HTERT RPE-1 (cell line): ENCODE measurements around the gene SMIM5.
"Not testable (repeated sequence)": the region's sequence is repeated elsewhere in the genome, so short reads cannot be mapped to it uniquely, and the experiment has no call there.

Experiments used
- in situ Hi-C: fragments of 300-500 bp; cut with MboI; formaldehyde crosslinking; loops from 4 replicates; pipeline ENCODE4 v1.14.3; 2020; ENCODE audit warnings: low sequenced_read_pairs

Gene SMIM5

DNA sequence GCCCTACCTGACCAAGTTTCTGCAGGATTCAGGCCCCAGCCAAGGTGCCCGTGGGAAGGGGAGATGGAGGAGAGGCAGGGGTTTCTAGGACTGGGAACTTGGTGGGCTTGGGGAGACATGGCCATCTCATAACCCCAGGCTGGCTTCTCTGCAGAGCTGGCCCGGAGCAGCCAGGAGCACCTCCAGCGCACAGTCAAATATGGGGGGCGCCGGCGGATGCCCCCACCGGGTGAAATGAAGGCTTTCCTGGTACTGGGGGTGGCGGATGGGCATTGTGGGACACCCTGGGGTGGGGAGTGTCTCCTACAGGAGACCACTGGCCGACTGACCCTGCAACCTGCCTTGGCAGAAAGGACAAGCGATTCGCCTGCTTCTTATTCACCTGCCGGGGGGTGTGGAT, 9.2 kb upstream of the SMIM5 start:
- in situ Hi-C loops: no loop called here

GRCh38 chr17:75624714-75625345, 8.4 kb upstream of the SMIM5 start:
- in situ Hi-C loops: no loop called here

DNA sequence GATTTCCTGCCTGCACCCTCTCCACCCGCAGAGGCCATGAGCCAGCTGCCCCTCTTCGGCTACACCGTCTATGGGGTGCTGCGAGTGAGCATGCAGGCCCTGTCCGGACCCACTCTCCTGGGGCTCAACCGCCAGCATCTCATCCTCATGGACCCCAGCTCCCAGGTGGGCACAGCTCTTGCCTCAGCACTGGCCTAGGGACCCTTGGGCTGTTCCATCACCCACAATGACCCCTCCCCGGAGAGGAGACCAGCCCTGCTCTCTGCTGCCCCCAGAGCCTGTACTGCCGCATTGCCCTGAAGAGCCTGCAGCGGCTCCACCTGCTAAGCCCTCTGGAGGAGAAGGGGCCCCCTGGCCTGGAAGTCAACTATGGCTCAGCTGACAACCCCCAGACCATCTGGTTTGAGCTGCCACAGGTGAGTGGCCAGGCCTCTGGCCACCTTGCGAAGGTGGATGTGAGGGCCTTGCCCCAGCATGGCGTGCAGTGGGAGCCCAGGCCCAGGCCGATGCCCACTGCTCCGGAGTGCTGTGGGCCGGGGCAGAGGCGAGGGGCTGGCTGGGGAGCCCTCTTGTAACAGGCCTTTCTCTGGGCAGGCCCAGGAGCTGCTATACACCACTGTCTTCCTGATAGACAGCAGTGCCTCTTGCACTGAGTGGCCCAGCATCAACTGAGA, 7.3 kb upstream of the SMIM5 start:
- in situ Hi-C loops: no loop called here

DNA sequence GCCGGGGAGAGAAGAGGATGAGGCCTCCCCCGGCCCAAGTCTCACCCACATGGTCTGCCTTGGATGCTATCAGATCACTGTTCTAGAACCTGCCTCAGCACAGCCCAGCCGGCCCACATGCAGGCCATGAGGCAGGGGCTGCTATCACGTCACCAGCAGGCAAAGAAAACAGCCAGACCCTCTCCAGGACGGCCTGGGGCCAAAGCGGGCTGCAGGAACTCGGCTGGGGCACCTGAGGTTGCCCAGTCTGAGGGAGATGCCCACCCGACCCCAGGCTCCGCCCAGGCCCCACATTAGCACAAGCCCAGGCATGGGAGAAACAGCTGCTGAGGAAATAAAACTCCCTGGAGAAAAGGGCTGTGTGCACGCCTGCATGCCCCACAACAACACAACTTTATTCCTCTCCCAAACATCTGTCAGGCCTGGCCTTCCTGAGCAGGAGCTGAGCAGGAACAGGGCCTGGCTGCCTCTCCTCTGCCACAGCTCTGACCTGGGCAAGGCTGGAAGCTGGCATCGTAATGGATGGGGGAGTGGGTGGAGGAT, 6.7 kb upstream of the SMIM5 start:
- in situ Hi-C loops: no loop called here

- in situ Hi-C loops: no loop called here
Observed at GRCh38 chr17:75627094-75627493, 6.1 kb upstream of the SMIM5 start.

- in situ Hi-C loops: no loop called here
Observed at GRCh38 chr17:75628425-75628824, 4.8 kb upstream of the SMIM5 start.

DNA sequence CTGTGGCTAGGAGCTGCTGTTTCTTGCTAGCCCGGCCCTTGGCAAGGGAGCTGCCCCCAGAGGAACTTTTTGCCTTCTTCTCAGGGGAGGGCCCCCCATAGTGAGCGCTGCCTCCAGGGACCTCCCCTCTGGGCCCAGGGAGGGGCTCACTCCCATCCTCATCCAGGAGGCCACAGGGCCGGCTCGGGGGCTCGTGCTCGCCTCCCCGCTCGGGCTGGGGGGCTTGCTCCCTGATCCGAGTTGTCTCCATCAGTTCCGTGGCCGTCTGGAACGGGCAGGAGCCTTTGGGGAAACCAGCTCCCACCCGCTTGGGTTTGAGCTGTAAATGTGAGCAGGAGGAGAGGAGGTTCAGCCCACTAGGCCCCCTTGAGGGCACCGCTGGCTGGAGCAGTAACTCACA, 4.1 kb upstream of the SMIM5 start:
- in situ Hi-C loops: no loop called here

DNA sequence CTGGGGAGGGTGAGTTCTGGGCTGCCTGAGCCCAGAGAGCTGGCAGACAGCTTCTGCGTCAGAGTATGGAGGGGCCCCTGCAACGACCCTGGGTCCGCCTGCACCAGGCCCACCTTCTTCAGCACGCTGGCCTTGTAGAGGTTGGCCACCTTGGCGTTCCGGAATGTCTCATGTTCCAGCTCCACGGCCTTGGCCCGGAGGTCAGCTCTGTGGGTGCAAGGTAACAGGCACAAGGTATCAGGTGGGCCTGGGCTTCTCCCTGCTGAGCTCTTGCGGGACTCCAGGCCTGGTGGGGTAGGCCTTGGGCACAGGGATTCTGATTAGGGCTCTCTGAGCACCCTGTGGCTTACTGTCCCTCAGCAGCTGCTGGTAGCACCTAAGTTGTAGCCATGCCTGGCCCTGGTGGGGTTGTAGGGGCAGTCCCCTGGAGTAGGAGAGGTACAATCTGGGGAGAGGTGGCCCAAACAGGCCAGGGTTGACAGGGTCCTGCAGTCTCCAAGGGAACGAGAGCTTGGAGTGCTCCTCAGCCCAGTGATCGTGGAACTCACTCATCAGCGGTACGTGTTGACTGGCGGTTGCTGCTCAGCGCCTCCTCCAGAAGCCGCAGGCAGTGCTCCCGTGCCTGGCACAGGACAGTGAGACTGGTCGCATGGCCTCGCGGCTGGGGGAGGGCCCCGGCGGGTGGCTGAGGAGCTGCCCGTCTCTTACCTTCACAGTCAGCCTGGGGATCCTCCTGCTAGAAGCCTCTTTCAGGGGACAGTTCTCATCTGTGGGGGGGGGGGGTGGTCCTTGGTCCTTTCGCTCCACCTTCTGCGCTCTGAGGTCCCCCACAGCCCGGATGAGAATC, 2.9 kb upstream of the SMIM5 start:
- in situ Hi-C loops: no loop called here

GRCh38 chr17:75631353-75631752, 1.9 kb upstream of the SMIM5 start:
- in situ Hi-C loops: no loop called here

DNA sequence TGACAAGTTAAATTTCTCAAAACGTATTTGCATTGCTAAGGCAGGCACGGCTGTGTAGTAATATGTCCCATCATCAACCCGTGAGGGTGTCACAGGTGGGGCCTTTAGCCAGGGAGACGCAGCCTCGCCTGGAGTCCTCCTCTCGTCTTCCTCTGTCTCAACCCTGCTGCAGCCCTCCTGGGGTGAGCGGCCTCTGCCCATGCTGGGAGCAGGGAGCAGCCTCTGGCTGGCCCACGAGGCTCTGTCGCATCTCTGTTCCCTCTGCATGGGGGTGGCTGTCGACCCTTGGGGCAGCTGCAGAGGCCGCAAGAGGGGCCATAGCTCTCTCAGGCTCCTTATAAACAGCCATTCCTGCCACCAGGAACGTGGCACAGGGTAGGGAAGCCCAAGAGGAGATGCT, 806 bp upstream of the SMIM5 start:
- in situ Hi-C loops: no loop called here

- in situ Hi-C loops: no loop called here
Observed at GRCh38 chr17:75633486-75634375, 497 bp downstream of the SMIM5 start.

DNA sequence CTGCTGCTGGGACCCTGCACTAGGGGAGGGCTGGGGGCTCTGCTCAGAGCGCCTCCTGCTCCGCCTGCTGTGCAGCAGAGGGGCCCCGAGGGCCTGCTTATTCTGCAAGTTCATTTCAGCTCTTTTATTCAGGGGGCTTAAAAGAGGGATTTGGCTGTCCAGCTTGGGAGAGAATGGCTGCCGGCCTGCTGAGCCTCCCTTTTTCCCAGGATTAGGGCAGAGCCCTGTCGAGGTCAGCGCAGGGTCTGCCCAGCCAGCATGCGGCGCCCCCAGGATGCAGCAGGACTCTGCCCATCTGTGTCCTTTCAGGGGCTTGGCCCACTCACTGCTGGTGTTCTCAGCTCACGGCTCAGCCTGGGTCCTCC, 1.1 kb downstream of the SMIM5 start:
- in situ Hi-C loops: no loop called here

DNA sequence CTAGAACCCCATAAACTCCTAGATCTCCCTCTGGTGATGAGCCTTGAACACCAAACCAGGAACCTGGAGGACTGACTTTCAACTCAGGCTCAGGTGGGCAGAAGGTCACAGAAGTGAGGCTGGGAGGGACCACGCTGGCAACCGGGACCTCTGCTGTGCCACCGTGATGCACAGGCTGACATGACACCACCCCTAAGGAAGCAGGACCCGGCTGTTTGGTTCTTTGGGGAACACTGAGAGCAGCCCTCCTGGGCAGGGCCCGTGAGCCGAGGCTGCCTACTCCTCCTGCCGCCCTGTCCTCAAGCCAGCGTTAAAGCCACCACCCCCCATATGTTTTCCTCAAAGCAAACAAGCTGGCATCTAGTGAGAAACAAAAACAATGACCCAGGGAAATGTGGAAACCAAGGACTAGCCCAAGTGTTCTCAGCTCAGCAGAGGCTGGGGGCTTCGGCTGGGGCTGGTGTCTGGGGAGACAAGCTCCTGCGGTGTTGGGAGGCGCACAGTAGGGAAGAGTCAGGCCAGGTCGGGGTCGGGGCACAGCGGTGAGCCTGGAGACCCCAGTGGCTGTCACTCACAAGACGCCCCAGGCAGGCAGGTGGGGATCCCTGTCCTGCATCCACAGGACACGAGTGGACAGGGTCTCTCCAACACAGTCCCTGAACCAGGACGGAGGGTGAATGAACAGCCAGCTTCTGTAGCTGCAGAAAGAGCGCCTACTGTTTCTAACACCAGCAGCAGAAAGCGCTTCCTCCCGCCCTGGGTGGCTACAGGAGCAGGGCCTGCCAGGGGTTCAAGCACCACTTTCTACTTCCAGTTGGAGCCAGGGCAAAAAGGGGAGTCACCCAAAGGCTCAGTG, 1.7 kb downstream of the SMIM5 start:
- in situ Hi-C loops: no loop called here

DNA sequence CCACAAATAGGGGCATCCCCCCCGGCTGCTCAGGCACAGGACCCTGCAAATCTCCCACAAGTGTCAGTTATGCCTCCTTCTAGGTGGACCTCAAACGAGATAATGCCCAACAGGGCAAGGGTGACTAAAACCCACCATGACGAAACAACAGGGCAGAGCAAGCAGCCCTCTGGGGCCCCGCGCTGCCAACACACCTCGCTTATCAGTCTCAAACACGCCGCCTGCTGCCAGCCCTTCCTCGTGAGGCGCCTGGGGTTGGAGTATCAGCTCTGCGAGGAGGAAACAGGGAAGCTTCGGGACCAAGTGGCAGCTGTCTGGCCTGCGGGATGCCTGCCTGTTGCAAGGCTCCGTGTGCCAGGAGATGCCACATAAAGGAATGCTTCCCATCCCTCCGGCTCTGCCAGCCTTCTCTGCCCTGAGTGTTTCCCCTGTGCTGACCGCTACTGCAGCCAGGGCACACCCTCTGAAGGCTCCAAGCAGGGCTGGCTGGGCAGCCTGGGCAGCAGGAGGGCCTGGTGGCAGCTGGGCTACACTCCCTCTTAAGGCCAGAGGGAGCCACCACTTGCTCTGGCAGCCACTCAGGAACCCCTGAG, 2.5 kb downstream of the SMIM5 start:
- in situ Hi-C loops: no loop called here

DNA sequence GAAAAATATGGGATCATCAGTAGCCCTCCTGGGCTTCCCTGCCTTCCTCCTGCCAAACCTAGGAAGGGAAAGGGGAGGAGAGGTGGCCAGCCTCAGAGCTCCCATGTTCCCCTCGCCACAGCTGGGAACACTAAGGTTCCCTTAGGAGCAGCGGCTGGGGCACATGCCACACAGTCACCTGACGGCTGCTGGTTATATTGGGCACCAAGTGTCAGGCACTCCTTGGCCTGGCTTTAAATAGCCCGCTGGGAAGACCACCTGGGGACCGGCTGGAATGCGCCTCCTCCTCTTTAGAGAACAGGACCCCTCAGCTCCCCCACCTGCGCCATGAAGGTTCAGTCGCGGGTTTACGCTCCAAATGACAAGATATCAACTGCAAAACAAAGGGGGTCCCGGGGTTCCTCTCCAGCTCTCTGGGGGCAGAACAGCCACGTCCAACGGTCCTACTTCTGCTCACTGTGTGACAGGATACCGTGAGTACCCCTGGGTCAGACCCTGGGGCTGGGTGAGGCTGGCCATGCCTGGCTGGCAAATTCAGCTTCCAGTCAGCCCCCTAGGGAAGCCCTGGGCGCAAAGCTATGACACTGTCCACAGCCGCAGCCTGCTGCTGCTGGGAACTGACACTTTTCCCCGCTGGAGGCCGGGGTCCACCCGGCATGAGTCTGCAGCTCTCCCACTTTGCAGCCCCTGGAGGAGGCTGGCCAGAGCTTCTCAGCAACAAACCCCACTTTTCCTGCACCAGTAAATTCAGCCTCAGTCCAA, 3.3 kb downstream of the SMIM5 start:
- in situ Hi-C loops: no loop called here

DNA sequence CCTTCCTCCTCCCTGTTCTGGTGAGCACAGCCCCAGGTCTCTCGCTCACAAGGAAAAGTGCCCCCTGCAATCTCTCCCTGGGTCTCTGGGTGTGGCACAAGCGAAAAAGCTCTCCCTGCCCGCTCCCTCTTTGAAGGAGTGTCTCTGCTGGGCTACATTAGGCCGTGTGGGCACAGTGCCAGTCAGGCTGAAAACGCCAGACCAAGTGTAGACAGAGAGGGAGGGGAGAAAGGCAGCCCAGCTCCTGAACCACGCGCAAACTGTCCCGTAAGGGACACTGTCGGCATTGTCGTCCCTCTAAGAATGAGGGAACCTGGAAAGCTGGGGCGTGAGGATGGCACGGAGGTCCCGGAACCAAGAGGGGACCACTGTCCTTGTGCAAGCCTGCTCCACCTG, 3.9 kb downstream of the SMIM5 start:
- in situ Hi-C loops: no loop called here

DNA sequence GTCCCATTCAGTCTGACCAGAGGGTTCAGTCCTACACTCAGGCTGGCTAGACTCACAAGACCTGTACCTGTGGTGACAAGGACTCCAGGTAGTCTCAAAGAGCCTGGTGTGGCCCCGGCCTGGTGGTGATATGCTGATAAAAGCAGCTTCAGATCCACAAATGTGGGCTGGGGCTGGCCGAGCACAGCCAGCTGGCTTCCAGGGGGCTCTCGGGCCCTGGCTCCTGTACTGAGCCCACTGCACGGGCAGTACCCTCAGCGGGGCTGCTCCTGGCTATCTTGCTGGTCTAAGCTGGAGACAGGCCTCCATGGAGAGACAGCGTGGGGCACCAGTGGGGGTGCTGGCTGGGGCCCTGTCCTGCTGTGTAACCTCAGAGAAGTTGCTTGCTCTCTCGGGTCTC, 4.3 kb downstream of the SMIM5 start:
- in situ Hi-C loops: no loop called here

GRCh38 chr17:75638039-75638438, 4.8 kb downstream of the SMIM5 start:
- in situ Hi-C loops: not testable (repeated sequence)

DNA sequence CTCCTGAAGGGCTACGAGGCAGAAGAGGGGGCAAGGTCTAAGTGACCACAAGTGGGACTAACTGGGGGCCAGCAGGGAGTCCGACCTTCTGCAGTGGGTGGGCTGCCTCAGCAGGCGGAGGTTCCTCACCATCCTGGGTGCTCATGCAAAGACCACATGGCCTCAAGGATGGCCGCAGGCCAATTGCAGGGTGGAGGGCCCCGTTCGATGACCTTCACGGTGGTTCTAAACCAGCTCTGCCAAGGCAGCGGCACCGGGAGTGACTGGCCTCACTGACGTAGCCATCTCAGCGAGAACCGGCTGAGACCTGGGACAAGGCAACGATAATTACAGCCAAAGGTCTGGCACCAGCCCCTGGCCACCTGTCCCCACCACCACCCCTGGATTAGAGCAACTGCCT, 5.7 kb downstream of the SMIM5 start:
- in situ Hi-C loops: no loop called here
